Activated CD4-positive, alpha-beta T cell treated with anti-CD3 and anti-CD28 coated beads, Interleukin-2, amount 50 U/mL, for 24 hours (primary cell): Measurements from ENCODE around the gene CNDP2.

Experiments used
- DNase-seq, 2 donors: peaks; one replicate each; pipeline ENCODE4 v3.0.0-alpha.2; 2020; ENCODE audit warnings: low read depth in 1 of 2, low spot score in 1 of 2

CNDP2 gene

GRCh38 chr18:74495581-74496507, at the start of gene CNDP2:
CNDP2 (plus strand) TSS chr18:74496363; CDS start chr18:74499974, 3,611 bp downstream.
- peak; percentile 97 to 100 for DNase-seq

- no peak for DNase-seq
Observed at GRCh38 chr18:74446631-74447403, 49.3 kb upstream of the CNDP2 start.

- DNase-seq = no peak
Observed at GRCh38 chr18:74447404-74448152, 48.6 kb upstream of the CNDP2 start.

GRCh38 chr18:74450626-74451025, 45.5 kb upstream of the CNDP2 start:
- no peak for DNase-seq

GRCh38 chr18:74451148-74451547, 45.0 kb upstream of the CNDP2 start:
- no peak for DNase-seq

- DNase-seq = no peak
Observed at GRCh38 chr18:74453016-74453566, 43.1 kb upstream of the CNDP2 start.

GRCh38 chr18:74453642-74454198, 42.4 kb upstream of the CNDP2 start:
- DNase-seq = no peak

GRCh38 chr18:74454279-74454751, 41.8 kb upstream of the CNDP2 start:
- DNase-seq = no peak

GRCh38 chr18:74455386-74455785, 40.8 kb upstream of the CNDP2 start:
- DNase-seq = no peak

GRCh38 chr18:74456017-74456348, 40.2 kb upstream of the CNDP2 start:
- DNase-seq = no peak

GRCh38 chr18:74456349-74457042, 39.7 kb upstream of the CNDP2 start:
- DNase-seq = no peak

- DNase-seq = no peak
Observed at GRCh38 chr18:74457043-74457724, 39.0 kb upstream of the CNDP2 start, which contains the start of gene DIPK1C. DIPK1C (minus strand) TSS chr18:74457308; CDS start chr18:74457259, 49 bp downstream.

GRCh38 chr18:74457725-74458421, 38.3 kb upstream of the CNDP2 start:
- DNase-seq = no peak

- no peak for DNase-seq
Observed at GRCh38 chr18:74459889-74460288, 36.3 kb upstream of the CNDP2 start.

GRCh38 chr18:74460825-74461224, 35.3 kb upstream of the CNDP2 start:
- no peak for DNase-seq

GRCh38 chr18:74463254-74463653, 32.9 kb upstream of the CNDP2 start:
- DNase-seq = no peak

GRCh38 chr18:74463983-74464382, 32.2 kb upstream of the CNDP2 start:
- no peak for DNase-seq

GRCh38 chr18:74465775-74466174, 30.4 kb upstream of the CNDP2 start:
- no peak for DNase-seq

GRCh38 chr18:74468547-74469061, 27.6 kb upstream of the CNDP2 start:
- DNase-seq = no peak
